A673 (cell line): ENCODE data around the gene SERPINA4. TPM values are rescaled to one million over a fixed set of nuclear protein-coding genes. Genes with fewer than 3 reads are reported as not detected.
"Not testable (repeated sequence)": the region's sequence is repeated elsewhere in the genome, so short reads cannot be mapped to it uniquely, and the experiment has no call there.

Experiments used
- BruUV-seq: library from RNA; stranded (reverse); fragments of 400-500 nt; replicated peaks from 2 replicates; lab custom pipeline; 2021; lab: Mats Ljungman, UMichigan
- CTCF ChIA-PET: fragments of 300-600 bp; sonication (Branson Sonifier 250); formaldehyde crosslinking; loops from one replicate; lab custom pipeline; 2022; ENCODE audit warnings: antibody characterized with exemption; lab: Charles Lee
- POLR2A ChIA-PET: fragments of 300-600 bp; sonication (Branson Sonifier 250); formaldehyde crosslinking; loops from one replicate; lab custom pipeline; 2022; ENCODE audit warnings: antibody characterized with exemption; ENCODE audit not compliant: low non-redundant PET; lab: Charles Lee
- DNase-seq: peaks from one replicate; pipeline ENCODE4 v3.0.0-alpha.2; 2015; ENCODE audit warnings: low spot score
- H3K27ac ChIP-seq: fragments of 200-600 bp; sonication (generic); 2 replicates; pipeline ENCODE4 v1.5.1; 2016; ENCODE audit warnings: mixed run types, low read depth, mild to moderate bottlenecking, mixed read lengths, antibody characterized with exemption, low read length; ENCODE audit not compliant: poor library complexity, severe bottlenecking
- H3K27me3 ChIP-seq: fragments of 200-600 bp; sonication (generic); replicated peaks from 2 replicates; pipeline ENCODE4 v1.6.1; 2017; ENCODE audit warnings: mixed run types, low read depth, mild to moderate bottlenecking, mixed read lengths, antibody characterized with exemption, low read length; ENCODE audit not compliant: insufficient read depth, poor library complexity
- H3K36me3 ChIP-seq: fragments of 200-600 bp; sonication (generic); 2 replicates; pipeline ENCODE4 v1.6.1; 2016; ENCODE audit warnings: mixed run types, mild to moderate bottlenecking, mixed read lengths, antibody characterized with exemption, low read length; ENCODE audit not compliant: insufficient read depth, poor library complexity, severe bottlenecking
- H3K4me1 ChIP-seq: fragments of 200-600 bp; sonication (generic); 2 replicates; pipeline ENCODE4 v1.6.1; 2017; ENCODE audit warnings: mixed run types, mild to moderate bottlenecking, mixed read lengths, antibody characterized with exemption, low read length; ENCODE audit not compliant: insufficient read depth, poor library complexity, severe bottlenecking
- H3K4me3 ChIP-seq: fragments of 200-600 bp; sonication (generic); 2 replicates; pipeline ENCODE4 v1.5.1; 2016; ENCODE audit warnings: low read depth, mixed run types, mild to moderate bottlenecking, mixed read lengths, low read length; ENCODE audit not compliant: poor library complexity, severe bottlenecking
- H3K9me3 ChIP-seq: fragments of 200-600 bp; sonication (generic); 2 replicates; pipeline ENCODE4 v1.6.1; 2016; ENCODE audit warnings: mixed run types, low read depth, mild to moderate bottlenecking, mixed read lengths, antibody characterized with exemption, low read length; ENCODE audit not compliant: poor library complexity, severe bottlenecking
- EZH2 ChIP-seq: fragments of 200-600 bp; sonication (generic); IDR thresholded peaks from 2 replicates; pipeline ENCODE4 v1.6.1; 2017; ENCODE audit warnings: borderline replicate concordance, low read depth, mild to moderate bottlenecking, mixed read lengths, antibody characterized with exemption, low read length; ENCODE audit not compliant: poor library complexity, severe bottlenecking
- intact Hi-C: fragments of 100-400 bp; cut with micrococcal nuclease; formaldehyde crosslinking; loops from one replicate; pipeline ENCODE4 v1.10.0; 2022; ENCODE audit not compliant: unreplicated experiment
- total RNA-seq: library from RNA; stranded (reverse); gene quantifications from 2 replicates; pipeline ENCODE4 v1.2.3, GENCODE V29; 2021
- TF ChIP-seq, protein P1 (sequence below): fragments of 300-800, 200-600 bp; sonication (generic); conservative IDR thresholded peaks from 2 replicates; pipeline ENCODE4 v1.5.1; 2017; ENCODE audit warnings: low read depth, mild to moderate bottlenecking, antibody characterized with exemption, low read length, moderate library complexity, mixed read lengths

The SERPINA4 gene
- total RNA-seq, 1 experiment from 2014 or later = not detected

DNA sequence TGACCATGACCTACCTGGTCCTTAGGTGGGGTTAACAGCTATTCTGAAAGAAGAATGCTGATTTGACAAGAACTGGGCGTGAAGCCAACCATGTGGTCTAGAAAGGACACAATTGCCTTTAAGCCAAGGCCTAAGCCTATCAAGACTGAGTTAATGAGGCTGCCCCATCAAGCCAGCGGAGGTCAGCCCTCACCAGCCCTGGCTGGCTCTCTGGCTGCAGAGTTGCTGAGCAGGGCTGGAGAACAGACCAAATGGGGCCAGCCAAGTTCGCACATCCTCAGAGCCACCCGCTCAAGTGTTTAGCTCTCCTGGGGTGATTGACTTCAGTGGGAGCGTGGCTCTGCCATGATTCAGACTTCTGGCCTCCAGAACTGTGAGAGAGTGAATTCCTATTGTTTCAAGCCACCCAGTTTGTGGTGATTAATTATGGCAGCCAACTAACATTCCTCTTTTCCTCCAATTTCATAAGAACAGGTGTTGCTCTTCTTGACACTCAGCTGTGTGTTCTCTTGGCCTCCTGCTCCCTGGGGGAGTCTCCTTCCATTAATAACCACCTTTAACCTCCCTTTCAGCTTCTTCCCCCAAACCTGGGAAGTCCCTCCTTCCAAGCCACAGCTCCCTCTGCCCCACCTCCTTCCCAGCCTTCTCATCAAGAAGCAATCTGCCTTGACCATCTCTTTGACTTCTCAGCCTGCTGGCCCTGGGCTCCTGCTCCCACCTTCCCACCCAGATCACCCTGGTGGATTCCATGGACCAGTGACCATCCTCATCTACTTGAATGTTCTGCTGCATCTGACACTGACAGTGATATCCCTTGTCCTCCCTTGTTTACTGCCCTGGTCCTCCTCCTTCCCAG is 14.7 kb downstream of the SERPINA4 start:
- TF ChIP-seq, protein P1, sequence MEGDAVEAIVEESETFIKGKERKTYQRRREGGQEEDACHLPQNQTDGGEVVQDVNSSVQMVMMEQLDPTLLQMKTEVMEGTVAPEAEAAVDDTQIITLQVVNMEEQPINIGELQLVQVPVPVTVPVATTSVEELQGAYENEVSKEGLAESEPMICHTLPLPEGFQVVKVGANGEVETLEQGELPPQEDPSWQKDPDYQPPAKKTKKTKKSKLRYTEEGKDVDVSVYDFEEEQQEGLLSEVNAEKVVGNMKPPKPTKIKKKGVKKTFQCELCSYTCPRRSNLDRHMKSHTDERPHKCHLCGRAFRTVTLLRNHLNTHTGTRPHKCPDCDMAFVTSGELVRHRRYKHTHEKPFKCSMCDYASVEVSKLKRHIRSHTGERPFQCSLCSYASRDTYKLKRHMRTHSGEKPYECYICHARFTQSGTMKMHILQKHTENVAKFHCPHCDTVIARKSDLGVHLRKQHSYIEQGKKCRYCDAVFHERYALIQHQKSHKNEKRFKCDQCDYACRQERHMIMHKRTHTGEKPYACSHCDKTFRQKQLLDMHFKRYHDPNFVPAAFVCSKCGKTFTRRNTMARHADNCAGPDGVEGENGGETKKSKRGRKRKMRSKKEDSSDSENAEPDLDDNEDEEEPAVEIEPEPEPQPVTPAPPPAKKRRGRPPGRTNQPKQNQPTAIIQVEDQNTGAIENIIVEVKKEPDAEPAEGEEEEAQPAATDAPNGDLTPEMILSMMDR = no peak
- no peak for TF ChIP-seq EZH2
- ChIA-PET POLR2A (no interaction called here), CTCF (no interaction called here)
- DNase-seq = no peak
- Histone ChIP-seq H3K27me3 (no peaks in the 10 kb centered on the region), H3K9me3 (no peaks in the 10 kb centered on the region), H3K27ac (no peak overlapping the region), H3K36me3 (no peaks in the 10 kb centered on the region), H3K4me3 (no peak overlapping the region), H3K4me1 (no peaks in the 10 kb centered on the region)
- intact Hi-C loops = no loop called here
- BruUV-seq = no TSS peak

DNA sequence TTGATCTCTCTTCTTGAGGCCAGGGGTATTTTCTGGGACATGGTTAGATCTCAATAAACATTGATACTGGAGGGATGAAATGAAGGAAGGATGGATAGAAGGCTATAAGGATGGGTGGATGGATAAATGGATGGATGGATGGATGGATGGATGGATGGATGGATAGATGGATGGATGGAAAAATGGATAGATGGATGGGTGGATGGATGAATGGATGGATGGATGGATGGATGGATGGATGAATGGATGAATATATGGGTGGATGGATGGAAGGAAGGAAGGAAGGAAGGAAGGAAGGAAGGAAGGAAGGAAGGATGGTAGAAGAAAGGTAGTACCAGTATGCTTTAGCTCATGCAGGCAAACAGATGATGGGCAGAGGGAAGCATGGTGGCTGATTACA is 16.2 kb downstream of the SERPINA4 start:
- H3K36me3 ChIP-seq, H3K9me3 ChIP-seq, H3K4me3 ChIP-seq, H3K27me3 ChIP-seq, intact Hi-C loops, BruUV-seq, DNase-seq, H3K4me1 ChIP-seq, POLR2A ChIA-PET, H3K27ac ChIP-seq, CTCF ChIA-PET: not testable (repeated sequence)

DNA sequence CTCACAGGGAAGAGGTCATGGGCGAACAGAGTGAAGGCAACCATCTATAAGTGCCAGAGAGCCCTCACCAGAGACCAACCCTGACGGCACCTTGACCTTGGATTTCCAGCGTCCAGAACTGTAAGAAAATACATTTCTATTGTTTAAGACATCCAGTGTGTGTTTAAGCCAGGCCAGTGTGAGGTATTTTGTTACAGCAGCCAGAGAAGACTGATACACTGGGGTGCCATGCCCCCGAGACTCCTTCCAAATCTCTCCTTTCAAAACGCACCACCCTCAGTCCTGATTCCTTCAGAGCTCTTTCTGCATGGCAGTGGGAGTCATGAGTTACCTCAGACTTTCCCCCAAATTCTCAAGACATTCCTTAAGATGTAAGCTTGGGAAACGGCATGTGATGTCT is 17.5 kb downstream of the SERPINA4 start:
- no peaks in the 10 kb centered on the region for H3K36me3 ChIP-seq
- no peaks in the 10 kb centered on the region for H3K27me3 ChIP-seq
- H3K4me1 ChIP-seq = no peaks in the 10 kb centered on the region
- intact Hi-C loops = no loop called here
- BruUV-seq = no TSS peak
- no peak overlapping the region for H3K4me3 ChIP-seq
- no peak for TF ChIP-seq EZH2
- TF ChIP-seq, protein P1 = no peak
- CTCF ChIA-PET = no interaction called here
- POLR2A ChIA-PET = no interaction called here
- no peak overlapping the region for H3K27ac ChIP-seq
- DNase-seq = no peak
- H3K9me3 ChIP-seq = no peaks in the 10 kb centered on the region
